ENCODE measurements around the gene GOT1.

The GOT1 gene

DNA sequence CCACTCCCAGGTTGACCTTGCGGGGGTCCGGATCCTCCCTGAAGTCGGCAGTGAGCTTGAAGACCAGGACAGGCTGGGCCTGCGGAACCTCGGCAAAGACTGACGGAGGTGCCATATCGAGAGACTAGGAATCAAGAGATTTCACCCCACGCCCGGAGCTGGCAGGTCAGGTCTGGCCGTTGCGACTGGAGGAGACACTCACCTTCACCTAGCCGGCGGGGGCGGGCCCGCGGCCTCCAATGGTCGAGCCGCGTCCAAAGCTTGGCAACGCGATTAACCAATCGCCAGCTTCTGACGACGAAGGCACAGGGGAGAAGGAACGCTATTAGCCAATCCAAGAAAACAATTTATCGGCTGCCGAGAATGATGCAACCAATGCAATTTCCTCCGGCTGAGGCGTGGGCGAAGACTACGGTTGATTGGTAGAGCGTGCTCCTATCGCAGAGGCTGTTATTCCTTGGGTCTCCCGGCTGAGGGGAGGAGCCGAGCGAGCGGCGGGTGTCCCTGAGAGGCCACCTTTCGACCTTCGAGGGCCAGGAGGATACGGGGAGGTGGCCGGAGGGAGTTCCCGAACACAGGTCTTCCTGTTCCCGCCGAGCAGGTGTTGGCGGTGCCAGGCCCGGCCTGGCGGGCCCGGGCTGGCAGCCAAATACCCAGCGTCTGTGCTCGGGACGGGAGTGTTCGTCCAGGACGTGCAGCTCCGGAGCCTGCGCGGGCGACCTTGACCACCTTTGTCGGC is at the start of gene GOT1:
GOT1 (minus strand) TSS at position 174 of the 739 bp plus-strand sequence; CDS start at position 115, 59 bp downstream.
- peak; percentile 89 to 93 for DNase-seq

DNA sequence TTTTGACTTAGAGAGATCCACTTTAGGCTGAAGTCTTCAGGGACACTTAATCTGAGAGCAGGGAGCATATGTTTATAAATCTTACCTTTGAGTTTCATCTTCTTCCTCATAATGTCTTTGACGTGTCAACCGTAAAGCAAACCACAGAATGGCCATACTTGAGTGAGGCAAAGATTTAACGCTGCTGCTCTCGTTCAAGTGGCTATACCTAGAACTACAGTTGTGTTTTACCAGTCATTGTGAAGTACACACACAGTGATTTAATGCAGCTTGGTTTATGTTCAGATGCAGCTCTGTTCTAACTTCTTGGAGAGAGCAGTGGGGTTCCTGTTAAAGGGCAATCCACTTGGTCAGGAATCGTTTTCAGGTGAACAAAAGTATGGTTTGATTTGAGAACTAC is 39.9 kb upstream of the GOT1 start:
- no peak for DNase-seq

DNA sequence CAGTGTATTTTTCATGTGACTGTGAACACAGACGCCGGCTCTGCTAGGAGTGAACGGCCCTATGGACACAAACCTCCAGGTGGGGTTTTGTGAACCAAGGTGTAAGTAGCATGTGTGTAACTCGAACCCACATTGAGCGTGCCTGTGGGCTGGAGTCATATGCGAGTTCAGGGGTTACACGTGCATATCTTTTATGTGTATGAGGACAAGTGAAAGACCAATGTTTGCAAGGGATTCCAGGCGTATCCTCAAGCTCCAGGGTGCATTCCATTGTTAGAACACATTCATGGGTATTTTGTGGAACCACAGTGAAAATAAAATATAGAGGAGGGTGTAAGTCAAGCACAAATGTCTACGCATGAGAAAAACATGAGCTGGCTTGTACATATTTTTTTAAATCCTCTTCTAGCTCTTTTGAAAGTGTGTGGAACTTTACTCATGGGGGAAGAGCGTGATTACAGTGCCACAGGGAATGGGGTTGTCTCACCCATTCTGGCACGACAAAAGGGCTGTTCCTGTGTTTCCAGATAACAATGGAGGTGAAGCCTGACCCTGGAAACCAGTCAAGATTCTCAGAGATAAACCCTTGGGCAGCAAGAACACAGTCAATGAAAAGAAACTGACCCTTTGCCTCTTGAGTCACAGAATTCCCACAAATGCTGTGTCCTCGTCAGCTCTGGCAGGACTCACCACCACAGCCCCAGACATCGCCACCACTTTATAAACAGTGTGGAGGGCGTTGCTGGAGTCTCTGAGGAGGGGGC is 37.0 kb upstream of the GOT1 start:
- DNase-seq = no peak

DNA sequence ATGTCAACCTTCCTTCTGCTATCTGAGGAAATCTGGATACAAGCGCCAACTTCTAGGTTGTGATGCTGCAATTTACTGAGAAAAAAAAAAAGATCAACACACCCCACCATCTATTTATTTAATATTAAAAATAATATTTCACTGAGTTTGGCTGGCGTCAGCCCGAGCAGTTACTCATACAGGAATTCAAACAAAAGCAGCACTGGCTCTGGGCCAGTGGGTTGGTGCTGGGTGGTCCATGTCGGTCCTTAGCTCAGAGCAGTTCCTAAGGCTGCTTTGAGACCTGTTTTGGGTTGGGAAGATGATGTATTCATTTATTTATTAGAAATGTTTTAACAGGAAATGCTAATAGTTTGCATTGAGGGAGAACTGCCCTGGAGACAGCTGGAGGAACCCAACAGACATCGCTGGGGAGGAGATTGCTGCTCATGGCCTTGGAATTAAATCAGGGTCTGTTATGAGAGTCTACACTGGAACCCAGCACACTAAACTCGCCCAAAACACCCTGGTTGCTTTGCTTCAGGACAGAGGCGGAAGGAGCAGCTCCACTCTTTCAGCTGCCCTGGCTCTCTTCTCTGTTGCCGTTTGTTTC is 36.3 kb upstream of the GOT1 start:
- DNase-seq = no peak

DNA sequence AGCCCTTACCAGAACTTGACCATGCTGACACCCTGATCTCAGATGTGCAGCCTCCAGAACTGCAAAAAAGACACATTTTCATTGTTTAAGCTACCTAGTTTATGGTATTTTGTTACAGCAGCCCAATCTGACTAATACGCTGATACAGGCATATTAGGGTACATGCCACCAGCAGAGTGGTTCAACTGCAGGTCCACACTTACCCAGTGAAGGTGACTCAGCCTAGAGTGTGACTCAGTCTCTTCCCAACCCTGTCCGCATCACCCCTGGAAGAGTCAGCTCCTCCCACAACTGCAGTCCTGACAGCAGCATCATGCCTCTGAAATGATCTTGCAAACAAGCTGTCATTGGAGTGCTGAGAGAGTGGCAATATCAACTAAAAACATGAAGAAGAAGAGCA is 30.8 kb upstream of the GOT1 start:
- no peak for DNase-seq

DNA sequence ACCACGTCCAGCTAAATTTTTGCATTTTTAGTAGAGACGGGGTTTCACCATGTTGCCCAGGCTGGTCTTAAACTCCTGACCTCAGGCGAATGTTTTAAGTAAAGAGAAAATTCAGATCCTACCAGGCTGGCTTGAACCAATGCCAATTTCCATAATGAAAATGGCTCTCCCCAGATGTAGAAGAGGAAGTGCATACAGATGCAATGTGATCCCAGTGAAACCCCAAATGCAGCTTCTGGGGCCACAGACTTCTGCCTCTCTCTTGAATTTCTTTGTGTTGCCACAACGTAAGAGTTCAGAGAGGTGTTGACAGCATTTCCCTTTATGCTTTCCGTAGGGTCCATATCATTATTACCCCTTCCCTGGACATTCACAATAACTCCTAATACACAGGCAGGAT is 29.6 kb upstream of the GOT1 start:
- no peak for DNase-seq

DNA sequence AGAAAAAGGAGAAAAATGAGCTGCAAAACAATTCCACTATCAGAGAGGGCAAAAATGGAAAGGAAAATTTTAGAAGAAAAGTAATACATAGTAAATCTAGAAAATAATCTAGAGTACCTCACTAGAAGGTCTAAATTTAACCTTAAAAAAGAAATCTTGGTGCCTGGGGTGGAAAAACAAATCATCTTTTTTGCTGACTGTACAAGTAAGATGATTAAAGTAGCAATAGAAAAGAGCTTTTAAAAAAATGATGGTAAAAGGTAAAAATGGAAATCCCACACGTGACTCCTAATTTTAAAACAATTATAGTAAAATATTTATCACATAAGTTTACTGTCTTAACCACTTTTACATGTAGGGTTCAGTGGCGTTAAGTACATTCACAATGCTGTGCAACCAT is 28.8 kb upstream of the GOT1 start:
- no peak for DNase-seq

DNA sequence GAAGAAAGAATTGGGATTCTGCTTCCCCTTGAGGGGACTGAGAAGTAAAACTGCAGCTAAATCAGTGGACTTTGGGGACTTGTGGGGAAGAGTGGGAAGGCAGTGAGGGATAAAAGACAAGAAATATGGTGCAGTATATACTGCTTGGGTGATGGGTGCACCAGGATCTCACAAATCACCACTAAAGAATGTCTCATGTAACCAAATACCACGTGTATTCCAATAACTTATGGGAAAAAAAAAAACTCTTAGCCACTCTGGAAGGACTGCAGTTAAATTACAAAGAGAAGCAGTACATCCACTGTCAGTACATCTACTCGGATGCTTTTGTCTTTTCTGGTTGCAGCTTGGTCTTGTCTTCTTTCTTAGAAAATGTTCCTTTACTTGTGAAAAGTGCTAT is 27.4 kb upstream of the GOT1 start:
- no peak for DNase-seq

DNA sequence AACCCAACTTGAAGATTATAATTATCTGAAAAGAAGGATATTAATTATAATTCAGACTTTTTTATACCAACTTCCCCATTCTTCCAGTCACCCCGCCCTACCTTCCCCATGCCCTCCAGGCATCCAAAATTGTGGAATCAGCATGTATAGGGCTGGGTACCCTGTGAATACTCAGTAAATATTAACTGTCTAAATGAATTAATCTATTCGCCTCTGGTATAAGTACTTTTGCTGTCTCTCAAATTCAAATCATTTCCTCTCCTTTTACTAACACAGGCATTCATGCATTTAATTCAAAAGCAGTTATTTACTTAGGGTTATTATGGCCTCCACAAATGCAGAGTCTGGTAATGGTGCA is 26.5 kb upstream of the GOT1 start:
- no peak for DNase-seq

DNA sequence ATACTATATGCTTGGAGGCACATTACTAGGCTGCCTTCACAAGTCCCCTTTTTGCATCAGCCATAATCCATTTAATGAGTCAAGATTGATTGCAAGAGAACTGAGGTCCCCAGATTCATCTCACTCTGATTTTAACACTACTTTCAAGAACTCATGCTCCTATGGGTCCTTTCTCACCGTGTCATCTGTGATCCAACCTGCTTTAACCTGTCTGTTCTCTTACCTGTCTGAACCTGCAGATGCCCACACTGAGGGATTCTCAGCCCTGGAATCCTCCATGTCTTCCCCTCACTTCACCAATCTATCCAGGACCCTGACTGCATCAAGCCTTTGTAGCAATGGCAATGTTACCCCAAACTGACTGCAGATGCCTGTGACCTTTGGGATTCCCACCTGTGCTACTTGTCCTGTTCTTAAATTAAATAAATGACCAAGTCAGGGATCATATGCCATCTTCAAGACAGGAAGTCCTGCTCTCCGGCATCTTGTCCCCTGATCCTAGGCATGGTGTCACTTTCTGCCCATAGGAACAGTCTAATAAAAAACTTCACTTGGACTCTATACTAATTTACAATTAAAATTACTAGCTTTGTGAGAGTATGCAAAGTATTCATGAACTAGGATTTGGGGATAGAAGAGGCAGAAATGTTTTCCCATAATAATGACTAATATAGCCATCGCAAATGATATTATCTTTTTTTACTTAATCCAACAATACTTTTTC is 25.9 kb upstream of the GOT1 start:
- no peak for DNase-seq

DNA sequence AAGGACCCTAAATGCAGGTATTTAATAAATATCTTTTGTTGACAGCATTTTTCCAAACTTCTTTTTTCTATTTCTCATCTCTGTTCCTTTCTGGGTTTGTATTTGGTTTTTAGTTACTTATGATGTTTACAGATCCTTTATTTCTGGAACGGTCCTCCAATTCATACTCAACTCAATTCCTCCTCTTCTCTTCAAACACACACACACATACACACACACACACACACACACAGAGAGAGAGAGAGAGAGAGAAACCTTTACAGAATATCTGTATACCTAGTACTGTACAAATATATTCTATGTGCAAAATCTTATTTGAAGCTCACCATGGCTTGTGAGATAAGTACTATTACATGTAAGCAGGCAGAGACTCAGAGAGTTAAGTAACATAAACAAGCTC is 21.6 kb upstream of the GOT1 start:
- no peak for DNase-seq

DNA sequence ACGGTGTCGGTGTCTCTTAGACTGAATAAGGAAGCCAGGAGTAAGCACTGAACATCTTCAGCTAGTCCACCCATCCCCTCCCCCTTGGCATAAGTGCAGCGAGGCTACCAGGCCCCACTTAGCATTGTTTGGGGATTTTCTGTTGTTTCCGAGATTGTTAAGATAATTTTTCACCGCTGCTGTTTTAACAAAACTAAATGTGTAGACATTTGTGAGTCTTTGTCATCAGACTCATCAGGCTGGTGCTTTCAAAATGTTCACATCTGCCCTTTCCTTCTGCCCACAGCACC is 21.0 kb upstream of the GOT1 start:
- DNase-seq = no peak

DNA sequence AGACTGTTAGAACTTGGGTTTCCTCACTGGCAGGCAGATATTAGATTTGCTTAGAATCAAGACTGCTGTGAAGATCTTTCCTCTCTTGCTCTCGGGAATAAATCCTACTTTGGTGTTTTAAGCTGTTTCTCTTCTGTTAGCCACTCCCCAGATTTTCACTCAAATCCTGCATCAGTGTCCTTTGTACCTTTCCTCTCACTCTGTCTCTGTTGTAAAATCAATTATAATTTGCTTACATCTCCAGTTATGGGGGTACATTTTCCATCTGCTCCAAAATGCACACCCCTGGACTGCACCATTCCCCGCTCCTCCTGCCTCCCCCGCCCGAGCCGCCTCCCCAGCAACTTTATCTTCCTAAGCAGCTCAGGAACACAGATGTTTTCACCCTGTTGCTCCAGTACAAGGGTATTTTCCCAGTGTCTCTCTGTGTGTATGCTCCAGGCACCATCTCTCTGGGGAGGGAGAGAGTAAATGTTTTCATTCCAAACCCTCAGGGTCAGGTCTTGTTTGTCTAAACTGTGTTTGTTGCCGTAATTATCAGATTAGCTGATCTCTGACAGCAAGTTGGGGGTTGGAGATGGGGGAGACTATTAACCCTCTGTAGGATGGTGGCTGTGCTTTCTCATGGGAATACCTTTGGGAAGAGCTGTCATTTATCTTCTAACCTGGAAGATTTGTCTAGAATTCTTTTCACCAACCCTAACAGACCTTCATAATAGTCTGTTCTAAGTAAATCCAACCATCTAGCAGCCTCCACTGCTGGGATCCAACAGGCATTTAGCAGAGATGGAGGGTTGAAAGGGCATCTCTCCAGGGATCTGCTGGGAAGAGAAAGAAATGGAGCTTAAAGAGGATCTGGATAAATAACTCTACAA is 20.4 kb upstream of the GOT1 start:
- DNase-seq = no peak

DNA sequence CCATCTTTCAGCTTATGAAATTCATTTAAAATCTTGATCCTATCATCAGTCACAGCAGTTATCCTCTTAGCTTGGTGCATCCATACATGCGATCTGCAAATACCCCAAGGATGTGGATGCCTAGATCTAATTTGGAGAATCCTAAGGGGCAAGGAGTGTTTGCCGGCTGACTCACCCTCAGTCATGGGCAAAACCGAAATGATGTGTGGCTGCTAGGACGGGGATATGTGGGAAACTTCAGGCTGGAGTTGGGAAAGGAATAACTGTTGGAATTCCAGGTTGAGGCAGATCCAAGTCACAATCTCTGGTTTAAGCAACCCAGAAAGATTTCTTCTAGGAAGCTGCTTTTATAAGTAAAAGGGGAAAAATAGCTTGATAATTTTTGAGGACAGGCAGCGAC is 19.7 kb upstream of the GOT1 start:
- no peak for DNase-seq

DNA sequence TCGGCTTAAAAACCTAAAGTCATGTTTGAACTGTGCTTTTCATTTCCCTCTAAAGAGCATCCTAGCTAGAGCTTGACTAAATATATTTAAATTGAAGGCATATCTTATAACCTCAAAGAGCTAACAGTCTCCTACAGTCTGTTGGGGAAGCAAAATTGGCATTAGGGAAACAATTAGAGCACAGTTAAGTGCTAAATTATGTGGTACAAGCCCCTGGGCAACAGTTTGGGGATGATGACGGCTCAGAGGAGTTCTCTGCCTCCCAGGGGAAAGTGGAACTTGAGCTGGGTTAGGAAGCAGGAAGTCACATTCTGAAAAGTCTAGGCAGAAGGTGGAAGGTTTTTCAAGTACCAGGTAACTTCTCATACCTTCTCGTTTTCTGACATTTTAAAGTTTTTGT is 18.6 kb upstream of the GOT1 start:
- no peak for DNase-seq

DNA sequence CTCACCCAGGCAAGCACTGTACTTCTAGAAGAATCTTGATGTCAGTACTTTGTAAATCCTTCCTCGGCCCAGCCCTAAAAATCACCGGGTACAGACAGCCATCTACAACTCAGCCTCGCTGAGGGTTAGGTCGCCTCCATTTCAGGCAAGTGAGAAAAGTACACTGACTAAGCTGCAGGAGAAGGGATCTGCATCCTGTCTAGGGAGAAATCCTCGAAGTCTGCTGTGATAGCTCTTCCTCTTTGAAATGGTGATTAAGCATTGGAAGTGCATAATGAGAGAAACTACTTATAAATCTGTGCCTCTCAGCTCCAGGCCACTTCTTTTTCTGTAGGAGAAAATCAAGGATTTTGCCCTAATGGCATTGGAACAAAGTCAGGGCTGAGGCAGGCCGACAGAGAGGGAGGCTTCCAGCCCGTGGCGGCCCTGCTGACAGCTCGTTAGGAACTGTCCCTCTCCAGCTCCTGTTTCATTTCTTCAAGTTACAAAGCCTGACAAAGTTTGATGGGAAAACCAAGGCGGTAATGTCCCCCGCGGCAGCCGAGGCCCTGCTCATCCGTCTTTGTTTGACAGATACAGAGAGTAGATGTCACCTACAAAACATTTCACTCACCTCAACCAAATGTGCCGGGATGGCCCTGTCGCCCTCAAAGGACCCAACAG is 14.1 kb upstream of the GOT1 start:
- no peak for DNase-seq

DNA sequence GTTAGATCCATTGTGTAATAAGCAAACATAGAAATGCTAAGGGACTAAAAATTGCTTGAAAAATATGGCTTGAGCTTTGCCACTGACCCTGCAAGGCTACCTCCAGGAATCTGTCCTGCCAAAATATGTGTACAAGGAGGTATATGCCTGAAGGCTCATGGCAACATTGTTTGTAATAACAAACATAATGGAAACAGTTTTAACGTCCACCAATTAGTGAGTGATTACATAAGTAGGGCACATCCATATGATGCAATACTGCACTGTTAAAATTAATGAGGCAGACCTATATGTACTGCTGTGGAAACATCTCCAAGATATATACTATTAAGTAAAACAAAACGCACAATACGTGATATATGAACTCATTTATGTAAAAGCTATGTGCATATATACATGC is 13.1 kb upstream of the GOT1 start:
- no peak for DNase-seq

DNA sequence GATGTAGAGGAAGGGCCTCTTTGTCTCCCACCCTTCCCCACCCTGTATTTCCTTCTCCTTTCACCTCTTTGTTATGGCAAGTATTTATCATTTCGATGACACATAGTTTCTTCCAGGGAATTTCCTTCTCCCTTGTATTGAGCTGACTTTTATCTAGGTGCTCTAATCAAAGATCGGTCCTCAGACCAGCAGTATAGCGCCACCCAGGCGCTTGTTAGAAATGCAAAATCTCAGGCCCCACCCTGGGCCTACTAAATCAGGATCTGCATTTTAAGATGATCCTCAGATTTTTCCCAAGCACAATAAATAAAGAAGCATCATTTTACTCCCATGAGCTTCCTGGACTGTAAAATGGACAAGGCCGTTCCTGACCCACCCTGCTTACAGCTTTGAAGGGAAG is 12.0 kb upstream of the GOT1 start:
- no peak for DNase-seq

DNA sequence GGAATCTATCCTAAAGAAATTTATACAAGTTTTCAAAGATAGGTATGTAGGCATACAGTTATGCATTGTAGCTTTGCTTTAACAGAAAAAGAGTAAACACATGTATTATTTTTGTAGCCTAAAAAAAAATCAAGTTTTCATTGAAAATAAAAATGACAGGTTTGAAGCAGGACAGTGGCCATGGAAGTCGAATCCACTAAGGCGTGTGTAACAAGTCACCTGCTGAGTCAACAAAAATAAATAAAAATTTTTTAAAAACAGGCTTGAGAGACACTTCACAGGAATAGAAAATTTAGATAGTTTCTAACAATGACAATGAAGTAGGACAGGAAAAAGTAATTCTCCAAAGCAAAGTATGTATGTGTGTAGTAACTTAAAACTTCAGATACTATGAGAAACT is 8.5 kb upstream of the GOT1 start:
- no peak for DNase-seq

DNA sequence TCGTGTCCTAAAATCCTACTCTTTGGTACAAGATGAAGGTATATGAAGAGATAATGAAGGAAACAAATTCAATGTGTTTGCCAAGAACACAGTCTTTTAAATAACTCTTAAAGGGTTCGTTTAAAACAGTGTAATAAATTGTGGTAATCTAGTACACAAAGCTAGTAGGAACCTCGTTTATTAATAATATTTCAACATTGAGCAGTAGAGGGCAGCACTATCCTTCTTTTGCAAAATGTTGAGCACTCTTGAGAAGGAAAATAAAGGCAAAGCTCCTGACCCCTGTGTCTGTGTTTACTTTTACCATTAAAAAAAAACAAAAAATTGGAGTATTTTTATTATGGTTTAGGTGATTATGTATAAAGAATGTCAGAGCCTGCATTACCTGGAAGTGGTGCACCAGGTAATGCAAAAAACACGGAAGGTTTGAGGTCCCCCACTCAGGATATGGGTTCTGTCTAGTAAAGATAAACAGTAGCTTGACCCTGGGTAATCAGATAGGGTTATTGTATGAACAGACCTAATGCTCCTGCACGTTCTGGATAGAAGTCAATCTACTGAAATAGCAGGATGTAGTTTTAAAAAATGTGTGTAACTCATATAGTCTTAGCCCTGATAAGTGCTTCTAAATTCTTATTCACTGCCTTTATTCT is 5.7 kb upstream of the GOT1 start:
- DNase-seq = no peak

DNA sequence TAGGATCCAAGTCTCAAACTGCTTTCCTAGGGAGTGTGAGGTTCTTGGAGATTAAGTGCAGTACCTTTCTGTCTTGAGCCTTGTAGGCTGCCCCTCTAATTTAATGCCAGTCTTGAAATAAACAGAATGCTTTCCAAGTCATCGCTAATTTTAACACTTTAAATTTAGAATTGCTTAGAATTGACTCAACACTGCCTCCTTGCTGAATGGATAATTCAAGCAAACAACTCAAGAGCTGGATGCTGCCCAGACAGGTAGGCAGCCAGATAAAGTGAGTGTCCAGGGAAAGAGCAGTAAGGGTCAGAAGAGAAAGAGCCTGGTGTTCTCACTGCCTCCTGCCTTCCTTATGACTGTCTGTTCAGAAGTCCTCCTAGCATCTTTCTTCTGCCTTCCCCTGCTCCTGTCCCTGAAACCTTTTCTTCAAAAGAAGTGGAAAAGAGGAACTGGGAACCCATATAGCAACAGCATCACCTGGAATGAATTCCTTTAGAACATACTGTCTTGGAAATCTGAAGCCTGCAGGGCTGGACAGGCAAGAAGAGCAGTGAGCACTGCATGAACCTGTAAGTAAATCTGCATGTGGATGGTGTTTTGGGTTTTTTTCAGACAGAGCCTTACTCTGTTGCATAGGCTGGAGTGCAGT is 3.1 kb upstream of the GOT1 start:
- no peak for DNase-seq

Measured in stimulated activated CD4-positive, alpha-beta T cell treated with anti-CD3 and anti-CD28 coated beads, Interleukin-2, amount 100 ng/mL, for 48 hours (primary cell).